NB4 (cell line): ENCODE data around the gene HLA-DRB1.
A peak's percentile ranks its signal among the peaks of the same experiment; 100 is the strongest.
"Not testable (repeated sequence)": the region's sequence is repeated elsewhere in the genome, so short reads cannot be mapped to it uniquely, and the experiment has no call there.

ENCODE experiments used
- DNase-seq: peaks from one replicate; pipeline ENCODE4 v3.0.0; 2010; ENCODE audit warnings: low read depth
- H3K4me3 ChIP-seq: one replicate; pipeline ENCODE4 v1.5.1; 2011; ENCODE audit warnings: mild to moderate bottlenecking, low read depth, low read length, moderate library complexity
- MYC ChIP-seq: IDR thresholded peaks from 2 replicates; pipeline ENCODE4 v1.6.1; 2011; ENCODE audit warnings: low read depth, low read length
- POLR2A ChIP-seq: IDR thresholded peaks from 2 replicates; pipeline ENCODE4 v1.6.1; 2011; ENCODE audit warnings: mild to moderate bottlenecking; ENCODE audit not compliant: insufficient read length; ENCODE audit errors: extremely low read depth
- TF ChIP-seq, protein P1 (sequence below): IDR thresholded peaks from one replicate; pipeline ENCODE4 v1.5.1; 2012; ENCODE audit warnings: low read depth, low read length
- TF ChIP-seq, protein P2 (sequence below): IDR thresholded peaks from 2 replicates; pipeline ENCODE4 v1.6.1; 2011; ENCODE audit warnings: low read depth, low read length

Gene HLA-DRB1

GRCh38 chr6:32589596-32590449 lies at the start of gene HLA-DRB1:
Gene HLA-DRB1 (minus strand): TSS chr6:32589848. CDS start chr6:32589742, 106 bp downstream.
- H3K4me3 ChIP-seq: no peak within 1 kb of the TSS
- no peak for TF ChIP-seq MYC
- TF ChIP-seq, protein P1, sequence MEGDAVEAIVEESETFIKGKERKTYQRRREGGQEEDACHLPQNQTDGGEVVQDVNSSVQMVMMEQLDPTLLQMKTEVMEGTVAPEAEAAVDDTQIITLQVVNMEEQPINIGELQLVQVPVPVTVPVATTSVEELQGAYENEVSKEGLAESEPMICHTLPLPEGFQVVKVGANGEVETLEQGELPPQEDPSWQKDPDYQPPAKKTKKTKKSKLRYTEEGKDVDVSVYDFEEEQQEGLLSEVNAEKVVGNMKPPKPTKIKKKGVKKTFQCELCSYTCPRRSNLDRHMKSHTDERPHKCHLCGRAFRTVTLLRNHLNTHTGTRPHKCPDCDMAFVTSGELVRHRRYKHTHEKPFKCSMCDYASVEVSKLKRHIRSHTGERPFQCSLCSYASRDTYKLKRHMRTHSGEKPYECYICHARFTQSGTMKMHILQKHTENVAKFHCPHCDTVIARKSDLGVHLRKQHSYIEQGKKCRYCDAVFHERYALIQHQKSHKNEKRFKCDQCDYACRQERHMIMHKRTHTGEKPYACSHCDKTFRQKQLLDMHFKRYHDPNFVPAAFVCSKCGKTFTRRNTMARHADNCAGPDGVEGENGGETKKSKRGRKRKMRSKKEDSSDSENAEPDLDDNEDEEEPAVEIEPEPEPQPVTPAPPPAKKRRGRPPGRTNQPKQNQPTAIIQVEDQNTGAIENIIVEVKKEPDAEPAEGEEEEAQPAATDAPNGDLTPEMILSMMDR: no peak
- TF ChIP-seq POLR2A: no peak
- TF ChIP-seq, protein P2, sequence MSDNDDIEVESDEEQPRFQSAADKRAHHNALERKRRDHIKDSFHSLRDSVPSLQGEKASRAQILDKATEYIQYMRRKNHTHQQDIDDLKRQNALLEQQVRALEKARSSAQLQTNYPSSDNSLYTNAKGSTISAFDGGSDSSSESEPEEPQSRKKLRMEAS: no peak
- DNase-seq: peak; percentile 18

GRCh38 chr6:32638532-32639219 lies 49.0 kb upstream of the HLA-DRB1 start:
- TF ChIP-seq, protein P1: no peak
- TF ChIP-seq, protein P2: no peak
- TF ChIP-seq POLR2A (no peak), MYC (no peak)
- no peak for DNase-seq
- H3K4me3 ChIP-seq: no peak overlapping the region

- no peak for TF ChIP-seq MYC
- TF ChIP-seq POLR2A: no peak
- no peak overlapping the region for H3K4me3 ChIP-seq
- no peak for DNase-seq
These were observed 48.2 kb upstream of the HLA-DRB1 start for GRCh38 chr6:32637883-32638282.

- no peak within 1 kb of the TSS for H3K4me3 ChIP-seq
- TF ChIP-seq, protein P1: no peak
- TF ChIP-seq, protein P2: no peak
- TF ChIP-seq MYC (no peak), POLR2A (no peak)
- no peak for DNase-seq
These were observed 47.7 kb upstream of the HLA-DRB1 start, which contains the start of gene HLA-DQA1 for GRCh38 chr6:32637219-32637880. Gene HLA-DQA1 (plus strand): TSS chr6:32637406. CDS start chr6:32637459, 53 bp downstream.

DNA sequence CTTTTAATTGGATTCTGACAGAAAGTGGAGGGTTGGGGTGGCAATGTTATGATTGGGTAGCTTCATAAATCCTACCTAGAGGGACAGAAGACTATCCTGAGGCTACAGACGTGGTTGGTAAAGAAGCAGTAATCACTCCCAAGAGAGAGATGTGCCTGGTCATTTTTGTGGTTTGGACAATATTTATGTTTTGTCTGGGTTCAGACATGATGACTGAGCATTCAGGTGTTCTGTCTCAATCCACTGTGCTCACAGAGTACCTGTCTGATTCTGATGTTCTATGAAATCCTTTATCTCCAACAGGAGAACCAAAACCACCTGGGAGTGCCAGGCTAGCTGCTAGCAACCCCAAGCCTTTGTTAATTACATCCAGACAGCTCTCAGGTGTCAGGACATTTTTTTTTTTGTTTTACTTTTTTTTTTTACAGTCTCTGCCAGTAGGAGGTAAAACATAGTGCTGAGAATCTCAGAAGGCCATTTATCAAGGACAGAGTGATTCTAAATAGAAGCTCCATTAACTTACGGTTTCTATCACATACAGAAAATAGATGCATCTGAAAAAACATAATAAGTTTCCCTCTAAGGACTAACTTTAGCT lies 46.0 kb upstream of the HLA-DRB1 start:
- TF ChIP-seq, protein P2: no peak
- TF ChIP-seq, protein P1: no peak
- no peak for TF ChIP-seq MYC
- TF ChIP-seq POLR2A: no peak
- H3K4me3 ChIP-seq: no peak overlapping the region

GRCh38 chr6:32629793-32630192 lies 40.1 kb upstream of the HLA-DRB1 start:
- DNase-seq, H3K4me3 ChIP-seq: not testable (repeated sequence)

More for the DNA sequence above, 46.0 kb upstream of the HLA-DRB1 start:
- no peak for DNase-seq
